HG02642 (cell line): Measurements from ENCODE around the gene PTPRN2.

Experiments
- ATAC-seq: cut with Tn5 transposase; IDR thresholded peaks from one replicate; pipeline ENCODE4 v1.9.1; 2021; ENCODE audit warnings: mild to moderate bottlenecking; ENCODE audit not compliant: unreplicated experiment, poor library complexity

The PTPRN2 gene

DNA sequence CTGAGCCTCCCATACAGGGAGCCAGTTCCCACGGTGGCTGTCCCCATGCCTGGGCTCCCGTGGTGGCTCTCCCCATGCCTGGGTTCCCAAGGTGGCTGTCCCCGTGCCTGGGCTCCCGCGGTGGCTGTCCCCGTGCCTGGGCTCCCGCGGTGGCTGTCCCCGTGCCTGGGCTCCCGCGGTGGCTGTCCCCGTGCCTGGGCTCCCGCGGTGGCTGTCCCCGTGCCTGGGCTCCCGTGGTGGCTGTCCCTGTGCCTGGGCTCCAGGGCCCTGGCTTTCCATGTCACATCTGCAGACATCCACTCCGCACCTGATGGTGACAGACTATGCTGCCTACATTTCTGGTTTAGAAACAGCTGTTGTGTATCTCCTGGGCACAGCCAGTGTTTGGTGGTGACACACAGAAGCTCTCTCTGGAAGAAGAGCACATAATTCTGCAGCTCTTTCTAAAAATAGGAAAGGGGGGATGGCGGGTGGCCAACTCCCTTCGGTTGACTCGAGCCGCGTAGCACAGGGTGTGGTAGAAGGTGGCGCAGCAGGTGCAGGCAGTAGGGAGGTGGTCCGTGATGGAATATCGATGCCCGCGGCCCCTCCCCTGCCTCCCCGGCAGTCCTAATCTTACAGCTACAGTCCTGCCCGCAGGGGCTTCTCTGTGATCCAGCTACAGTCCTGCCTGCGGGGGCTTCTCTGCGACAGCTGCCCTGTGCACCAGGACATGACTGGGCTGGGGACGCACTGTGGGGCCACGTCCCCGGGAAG is 999.6 kb downstream of the PTPRN2 start:
- no peak for ATAC-seq

DNA sequence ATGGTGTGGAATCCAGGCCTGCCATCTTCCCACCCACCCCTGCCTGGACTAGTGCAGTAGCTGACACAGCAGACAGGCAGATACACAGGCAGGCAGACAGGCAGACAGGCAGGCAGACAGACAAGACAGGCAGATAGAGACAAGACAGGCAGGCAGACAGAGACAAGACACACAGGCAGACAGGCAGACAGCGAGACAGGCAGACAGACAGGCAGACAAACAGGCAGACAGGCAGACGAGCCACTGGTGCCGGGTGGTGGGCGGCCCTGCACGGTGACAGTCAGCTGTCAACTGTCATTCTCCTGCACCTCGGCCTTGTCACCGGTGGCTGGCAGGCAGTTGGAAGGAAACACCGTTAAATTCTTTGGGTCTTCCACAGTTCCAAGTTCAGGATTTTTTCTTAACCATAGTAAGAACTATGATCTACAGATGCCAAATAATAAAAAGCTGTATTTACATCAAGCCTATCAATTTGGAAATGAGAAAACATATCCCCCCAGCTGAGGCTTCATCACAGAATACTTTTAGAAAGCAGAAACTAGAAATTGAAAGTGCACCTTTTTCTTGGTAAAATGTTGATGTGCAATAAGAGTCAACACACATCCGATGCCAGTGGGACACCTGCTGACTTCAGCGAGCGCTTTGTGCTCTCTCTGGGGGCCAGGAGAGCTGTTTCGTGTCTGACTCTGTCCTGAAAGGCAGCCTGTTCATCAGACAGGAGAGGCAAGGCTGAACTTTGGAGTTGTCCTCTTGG is 1000.4 kb downstream of the PTPRN2 start:
- no peak for ATAC-seq

DNA sequence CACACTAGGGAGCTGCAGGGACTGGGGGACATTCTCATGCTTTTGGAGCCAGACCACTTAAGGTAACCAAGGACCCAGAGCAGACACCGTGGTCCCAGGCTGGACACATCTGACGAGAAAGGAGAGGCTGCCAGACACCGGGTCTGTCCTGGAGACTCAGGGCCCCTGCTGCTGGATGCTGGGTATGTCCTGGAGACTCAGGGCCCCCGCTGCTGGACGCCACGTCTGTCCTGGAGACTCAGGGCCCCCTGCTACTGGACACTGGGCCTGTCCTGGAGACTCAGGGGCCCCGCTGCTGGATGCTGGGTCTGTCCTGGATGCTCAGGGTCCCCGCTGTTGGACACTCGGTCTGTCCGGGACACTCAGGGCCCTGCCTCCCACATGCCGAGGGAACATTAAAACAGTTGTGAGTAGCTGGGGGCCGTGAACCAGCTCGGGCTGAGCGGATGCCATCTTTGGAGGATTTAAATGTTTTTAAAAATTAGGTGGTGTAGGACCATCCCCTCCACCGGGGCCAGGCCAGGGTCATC is 1001.1 kb downstream of the PTPRN2 start:
- ATAC-seq: no peak

DNA sequence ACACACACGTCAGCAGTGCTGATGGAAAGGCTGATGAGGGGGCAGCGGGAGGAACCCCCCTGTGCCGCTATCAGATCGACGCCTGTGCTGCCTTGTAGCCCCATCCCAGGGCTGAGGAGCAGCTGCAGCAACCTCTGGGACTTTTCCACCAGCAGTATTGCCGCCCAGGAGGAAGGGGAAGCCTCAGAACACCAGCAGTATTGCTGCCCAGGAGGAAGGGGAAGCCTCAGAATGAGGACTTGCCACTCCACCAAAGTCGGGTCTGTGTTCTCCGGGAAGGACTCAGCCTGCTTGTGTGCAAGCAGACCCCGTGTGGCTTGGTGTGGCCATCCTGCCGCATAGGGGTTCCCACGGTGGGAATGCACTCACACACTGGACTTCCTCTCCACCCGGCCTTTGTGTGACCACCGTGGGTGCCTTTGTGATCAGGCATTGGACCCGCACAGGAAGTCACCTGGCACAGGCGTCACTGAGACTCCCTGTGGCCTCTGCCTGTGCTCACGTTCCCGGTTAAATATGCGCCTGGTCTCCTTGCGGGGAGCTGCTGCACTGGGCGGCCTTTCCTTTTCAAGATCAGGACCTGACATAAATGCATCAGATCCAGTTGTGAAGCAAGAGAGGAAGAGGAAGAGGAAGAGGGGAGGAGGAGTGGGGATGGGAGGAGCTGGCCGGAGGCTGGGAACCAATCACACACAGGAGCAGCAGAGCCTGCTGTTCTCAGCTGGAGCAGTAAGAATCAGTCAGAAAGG is 1002.3 kb downstream of the PTPRN2 start:
- ATAC-seq: no peak

DNA sequence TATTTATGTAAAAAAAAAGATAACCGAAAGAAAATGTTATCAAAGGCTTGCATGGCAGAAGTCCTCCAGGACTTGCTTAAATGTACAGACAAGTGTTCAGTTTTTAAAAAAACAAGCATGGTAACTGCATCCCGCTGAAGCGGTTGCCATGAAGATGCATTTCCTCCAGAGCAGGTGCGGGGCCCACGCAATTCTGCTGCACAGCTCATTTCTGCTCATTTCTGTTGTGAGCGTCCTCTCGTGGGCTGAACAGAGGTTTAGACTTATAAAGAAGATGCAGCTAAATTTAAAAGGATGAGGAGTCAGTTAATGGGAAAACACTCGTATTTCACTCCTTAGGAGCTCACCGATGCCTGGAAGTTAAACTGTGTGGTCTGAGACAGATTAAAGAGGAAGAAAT is 1003.2 kb downstream of the PTPRN2 start:
- ATAC-seq: no peak

DNA sequence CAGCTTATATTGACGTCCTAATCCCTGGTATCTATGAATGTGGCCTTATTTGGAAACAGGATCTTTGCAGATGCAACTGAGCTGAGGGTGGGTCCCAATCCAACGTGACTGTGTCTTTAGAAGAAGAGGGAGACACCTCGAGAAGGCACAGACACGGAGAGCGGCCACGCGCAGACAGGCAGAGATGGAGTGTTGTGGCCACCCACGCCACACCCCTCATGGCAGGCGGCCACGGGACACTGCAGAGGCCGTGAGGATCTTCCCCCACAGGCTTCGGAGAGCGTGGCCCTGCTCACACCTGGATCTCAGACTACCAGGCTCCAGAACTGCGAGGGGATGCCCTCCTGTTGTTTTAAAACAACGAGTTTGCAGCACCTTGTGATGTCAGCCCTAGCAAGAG is 1005.9 kb downstream of the PTPRN2 start:
- no peak for ATAC-seq

DNA sequence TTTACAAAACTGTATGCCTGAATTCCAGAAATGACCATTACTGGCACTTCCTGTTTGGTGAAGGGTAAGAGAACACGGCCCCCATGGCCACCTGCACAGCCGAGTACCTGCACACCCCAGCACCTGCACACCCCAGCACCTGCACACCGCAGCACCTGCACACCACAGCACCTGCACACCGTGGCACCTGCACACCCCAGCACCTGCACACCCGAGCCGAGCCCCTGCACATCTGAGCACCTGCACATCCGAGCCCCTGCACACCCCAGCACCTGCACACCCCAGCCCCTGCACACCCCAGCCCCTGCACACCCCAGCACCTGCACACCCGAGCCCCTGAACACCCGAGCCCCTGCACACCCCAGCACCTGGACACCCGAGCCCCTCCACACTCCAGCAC is 1007.3 kb downstream of the PTPRN2 start:
- no peak for ATAC-seq

DNA sequence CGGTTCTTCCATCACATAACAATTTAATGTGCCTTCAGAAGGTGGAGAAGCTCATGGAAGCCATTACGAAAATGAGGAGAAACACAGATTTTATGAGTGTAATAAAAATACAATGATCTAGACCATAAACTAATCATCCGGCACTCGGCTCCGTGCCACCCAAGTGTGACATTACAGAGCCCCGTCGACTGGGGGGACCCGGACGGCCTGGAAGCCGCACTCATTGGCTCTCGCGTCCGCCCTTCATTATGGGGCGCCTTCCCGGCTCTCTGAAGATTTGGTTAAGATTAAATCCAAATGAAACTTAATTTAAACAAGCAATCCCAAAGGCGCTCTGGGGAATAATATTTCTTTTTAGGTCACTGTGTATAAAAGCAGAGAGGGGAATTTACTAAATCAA is 1008.2 kb downstream of the PTPRN2 start:
- ATAC-seq: no peak

DNA sequence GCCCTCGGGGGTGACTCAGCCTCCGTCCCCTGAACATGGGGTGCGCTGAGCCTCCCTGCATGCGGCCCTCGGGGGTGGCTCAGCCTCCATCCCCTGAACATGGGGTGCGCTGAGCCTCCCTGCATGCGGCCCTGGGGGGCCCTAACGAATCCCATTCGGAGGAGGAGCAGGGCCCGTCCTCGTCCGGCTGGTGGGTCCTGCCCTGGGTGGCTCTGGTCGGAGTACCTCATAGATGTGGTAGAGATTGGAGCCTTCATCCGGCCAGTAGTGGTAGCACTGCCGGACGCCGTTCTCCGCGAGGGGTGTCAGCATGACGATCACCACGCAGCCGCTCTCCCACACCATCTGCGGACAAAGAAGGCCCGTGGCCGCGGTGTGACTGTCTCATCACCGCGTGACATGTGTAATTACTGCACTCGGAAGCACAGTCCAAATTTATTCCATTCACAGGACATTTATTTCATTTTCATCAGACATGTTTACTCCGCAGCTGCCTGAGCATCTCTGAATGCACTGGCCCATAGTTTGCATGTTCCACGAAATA is 1009.8 kb downstream of the PTPRN2 start:
- ATAC-seq: no peak

DNA sequence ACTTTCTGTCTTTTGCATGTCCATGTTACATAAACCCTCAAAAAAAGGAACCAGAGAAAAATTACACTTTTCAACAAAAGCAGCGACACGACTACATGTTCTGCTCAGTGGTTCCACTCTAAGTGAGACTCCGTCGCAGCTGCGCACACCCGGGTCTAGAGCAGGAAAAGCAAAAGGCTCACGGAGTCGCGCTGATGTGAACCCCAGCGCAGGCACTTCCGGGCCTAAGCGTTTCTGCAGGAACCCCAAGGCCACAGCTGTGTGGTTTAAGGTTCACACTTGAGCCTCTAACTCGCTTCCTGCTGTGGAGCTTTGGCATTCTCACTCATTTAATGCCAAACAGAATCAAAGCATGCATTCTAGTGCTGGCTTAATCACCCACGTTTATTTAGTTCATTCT is 1010.6 kb downstream of the PTPRN2 start:
- no peak for ATAC-seq

DNA sequence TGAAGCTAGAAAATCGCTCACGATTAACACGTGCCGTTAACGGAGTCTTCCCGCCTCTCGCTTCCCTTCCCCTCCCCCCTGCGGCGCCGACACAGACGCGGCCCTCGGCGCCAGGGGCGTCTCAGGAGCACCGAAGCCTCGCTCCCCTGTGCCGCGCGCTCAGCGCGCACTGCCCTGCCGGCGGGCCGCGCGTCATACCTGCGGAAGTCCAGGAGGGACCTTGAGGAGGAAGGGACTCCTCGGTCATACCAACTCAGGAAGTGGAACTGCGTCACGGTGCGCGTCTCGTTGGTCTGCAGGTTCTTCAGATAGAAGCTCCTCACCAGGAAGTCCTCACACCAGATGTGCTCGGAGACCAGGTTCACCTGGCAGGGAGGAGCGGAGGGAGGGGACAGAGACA is 1011.2 kb downstream of the PTPRN2 start:
- no peak for ATAC-seq

DNA sequence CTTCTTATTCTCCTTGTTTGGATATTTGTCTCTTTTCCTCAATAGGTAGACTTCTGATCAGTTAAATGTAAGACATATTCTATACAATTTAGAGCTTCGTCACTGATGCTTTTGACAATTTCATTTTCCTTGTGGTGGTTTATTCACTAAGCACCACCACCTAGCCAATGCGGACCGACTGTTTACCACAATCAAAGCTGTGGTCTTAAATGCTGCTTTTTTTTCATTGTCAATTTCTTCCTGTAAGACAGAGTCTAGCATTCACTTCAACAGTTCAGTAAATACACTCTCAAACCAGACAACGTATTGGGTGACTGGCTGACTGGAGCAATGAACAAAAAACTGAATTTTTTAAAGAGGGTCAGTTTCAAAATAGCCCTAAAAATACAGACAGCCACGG is 1011.8 kb downstream of the PTPRN2 start:
- no peak for ATAC-seq

DNA sequence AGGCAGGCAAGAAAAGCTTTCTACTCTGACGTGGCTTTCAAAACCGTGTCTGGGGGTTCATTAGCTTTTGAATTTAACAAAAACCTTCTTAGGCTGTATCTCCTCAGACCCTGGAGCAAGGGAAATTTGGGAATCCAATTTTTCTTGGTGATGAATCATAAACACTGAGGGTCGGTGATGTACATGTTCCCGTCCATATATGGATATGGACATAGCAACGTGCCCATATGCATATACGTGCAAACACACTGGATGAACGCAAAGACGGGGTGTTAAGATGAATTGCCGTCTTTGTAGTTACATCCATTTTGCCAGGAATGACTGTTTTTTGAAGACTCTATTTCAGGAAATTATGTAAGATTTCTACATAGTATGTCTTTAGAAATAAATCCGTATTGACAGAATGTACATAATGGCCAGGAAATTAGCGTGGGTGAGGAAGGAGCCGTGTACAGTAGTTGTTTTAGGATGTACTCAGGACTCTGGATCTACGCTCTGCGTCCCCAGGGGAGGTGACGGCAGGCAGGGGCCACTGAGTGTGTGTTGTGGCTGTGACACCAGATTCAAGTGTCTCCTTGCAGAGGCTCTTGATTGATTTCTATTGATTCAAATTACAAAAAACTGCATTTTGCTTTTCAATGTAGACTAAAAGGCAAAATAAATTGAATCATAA is 1012.6 kb downstream of the PTPRN2 start:
- ATAC-seq: no peak

DNA sequence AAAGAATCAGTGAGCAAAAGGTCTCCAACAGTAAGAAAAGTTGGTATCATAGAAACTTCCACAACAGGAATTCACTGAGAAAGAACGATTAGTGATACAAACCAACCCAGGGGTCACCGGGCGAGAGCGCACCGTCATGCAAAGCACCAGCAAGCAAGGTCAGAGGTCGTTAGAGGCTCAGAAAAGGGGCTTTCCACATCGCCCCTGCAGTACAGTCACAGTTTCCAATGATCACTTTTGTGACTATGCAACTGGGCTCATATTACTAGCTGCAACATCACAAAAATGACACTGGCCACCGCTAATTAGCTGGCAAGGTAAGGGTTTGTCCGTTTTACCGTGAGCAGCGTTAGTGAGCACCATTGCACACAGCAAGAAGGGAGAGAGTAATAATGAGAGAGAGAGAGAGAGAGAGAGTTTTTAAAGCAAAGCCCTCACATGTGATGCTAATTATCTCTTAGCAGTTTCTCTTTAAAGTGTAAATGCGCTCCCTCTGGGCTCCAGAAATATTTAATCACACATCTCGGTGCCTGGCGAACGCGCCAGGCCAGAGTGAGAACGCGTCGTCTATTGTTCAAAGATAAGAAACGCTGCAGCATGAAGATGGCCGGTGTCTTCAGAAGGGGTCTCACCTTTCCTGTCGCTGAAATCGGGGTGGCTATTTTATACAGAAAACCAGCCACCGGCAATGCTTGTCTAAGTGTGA is 1013.4 kb downstream of the PTPRN2 start:
- no peak for ATAC-seq

DNA sequence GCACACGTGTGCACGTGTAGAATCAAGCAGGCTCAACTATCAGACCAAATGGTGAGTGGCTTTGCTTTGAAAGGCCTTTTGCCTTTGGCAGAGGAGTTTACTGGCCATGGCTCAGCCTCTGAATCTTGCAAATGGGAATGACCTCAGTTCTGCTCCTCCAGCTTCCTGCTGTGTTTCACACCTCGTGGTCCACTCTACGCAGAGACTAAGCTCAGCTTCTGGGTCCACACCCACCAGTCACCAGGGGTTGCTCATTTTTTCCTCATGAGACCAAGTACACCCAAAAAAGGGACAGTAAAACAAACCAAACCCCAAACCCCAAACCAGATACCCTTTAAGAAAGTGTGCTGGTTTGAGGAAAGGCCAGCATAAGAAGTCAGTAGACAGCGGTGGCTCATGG is 1014.4 kb downstream of the PTPRN2 start:
- ATAC-seq: no peak

DNA sequence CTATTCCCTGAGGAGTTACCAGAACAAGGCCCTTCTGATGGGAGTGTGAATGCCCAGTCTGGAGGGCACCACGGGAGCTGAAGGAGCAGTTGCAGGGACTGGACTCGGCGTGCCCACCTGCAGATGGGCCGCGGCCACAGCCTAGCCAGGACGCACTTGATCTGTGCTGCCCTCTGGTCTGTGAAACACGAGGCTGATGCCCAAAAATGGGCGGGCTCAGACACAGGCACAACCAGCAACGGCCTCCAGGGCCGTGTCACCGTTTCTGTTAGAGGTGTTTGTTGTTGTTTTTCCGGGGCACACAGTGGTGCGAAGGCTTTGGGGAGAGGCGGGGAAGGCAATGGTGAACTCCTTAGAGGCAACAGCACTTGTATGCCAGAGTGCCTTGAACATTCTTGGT is 1015.0 kb downstream of the PTPRN2 start:
- no peak for ATAC-seq

DNA sequence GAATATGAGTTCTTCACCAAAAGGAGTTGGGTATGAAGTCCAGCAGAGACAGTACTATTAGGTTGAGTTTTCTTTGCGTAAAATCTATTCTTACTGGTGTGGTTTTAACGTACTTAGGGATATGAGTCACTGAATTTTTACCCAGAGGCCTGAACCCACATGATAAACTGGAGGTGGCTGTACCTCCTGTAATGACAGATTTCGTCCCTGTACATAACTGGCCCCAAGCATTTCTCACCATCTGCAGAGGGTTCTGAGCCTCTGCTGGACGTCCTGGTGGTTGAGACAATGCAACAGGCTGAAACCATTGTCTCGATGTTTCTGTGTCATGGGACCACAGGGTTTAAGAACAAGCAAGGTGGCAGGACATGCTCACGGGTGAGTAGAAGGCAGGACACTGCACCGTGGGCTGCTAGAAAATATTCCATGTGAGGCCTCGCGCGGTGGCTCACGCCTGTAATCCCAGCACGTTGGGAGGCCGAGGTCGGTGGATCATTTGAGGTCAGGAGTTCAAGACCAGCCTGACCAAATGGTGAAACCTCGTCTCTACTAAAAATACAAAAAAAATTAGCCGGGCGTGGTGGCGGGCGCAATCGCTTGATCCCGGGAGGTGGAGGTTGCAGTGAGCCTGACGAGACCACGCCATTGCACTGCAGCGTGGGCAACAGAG is 1017.0 kb downstream of the PTPRN2 start:
- no peak for ATAC-seq

DNA sequence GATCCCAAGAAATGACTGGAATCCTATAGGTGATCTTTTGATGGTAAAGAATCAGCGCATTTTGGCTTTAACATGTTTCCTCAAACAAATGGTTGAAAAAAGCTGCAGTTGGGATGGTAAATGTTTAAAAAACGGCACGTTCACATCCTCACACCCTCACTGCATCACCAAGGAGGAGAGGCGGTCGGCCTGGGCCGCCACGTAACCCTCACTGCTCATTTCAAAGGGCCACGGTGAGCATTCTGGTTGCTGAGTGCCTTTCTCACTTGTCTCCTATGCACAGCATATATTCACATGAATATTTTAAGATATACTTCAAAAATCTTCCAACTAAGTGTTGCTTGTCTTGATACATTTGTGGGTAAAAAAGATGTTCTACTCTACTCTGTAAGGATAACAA is 1017.7 kb downstream of the PTPRN2 start:
- no peak for ATAC-seq
